Measurements from ENCODE around the gene POTEB2. TPM values are rescaled to one million over a fixed set of nuclear protein-coding genes. Genes with fewer than 3 reads are reported as not detected.
"Not testable (repeated sequence)": the region's sequence is repeated elsewhere in the genome, so short reads cannot be mapped to it uniquely, and the experiment has no call there.

Gene POTEB2
- polyA plus RNA-seq (2013, experiment 1 of 2) = not detected
- polyA plus RNA-seq (2013, experiment 2 of 2) = not detected

DNA sequence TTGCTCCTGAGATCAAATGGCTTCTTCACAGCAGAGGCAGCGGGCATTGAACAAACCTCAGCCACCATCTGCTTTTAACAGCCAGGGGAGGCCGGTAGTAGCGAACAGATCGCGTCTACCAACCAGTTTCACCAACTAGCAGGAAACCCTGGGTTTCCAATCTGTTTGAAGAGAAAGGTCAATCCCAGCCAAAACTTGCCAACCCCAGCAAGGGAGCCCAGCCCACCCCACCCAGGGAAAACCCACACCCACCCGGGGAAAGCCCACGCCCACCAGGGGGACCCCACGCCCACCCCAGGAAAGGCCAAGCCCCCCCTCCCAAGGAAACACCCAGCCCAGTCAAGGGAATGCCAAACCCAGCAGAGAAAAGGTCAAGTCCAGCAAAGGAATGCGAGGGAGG, at the start of gene POTEB2:
Gene POTEB2, minus strand, starts transcription at position 101 of the 400 bp plus-strand sequence. Its CDS starts 33 bp downstream, at position 68.
- H4K8ac ChIP-seq (ENCODE audit: low read depth, low read length); H3K4me1 ChIP-seq (ENCODE audit: control insufficient read depth in 2 of 2, insufficient read depth in 1 of 2, low read depth in 1 of 2, low read length in 2 of 2); DNase-seq (ENCODE audit: low spot score); H2BK120ac ChIP-seq (ENCODE audit: low read depth, low read length); H4K91ac ChIP-seq (ENCODE audit: low read depth, low read length, poor library complexity); H3K4ac ChIP-seq (ENCODE audit: low read length); H3K4me3 ChIP-seq (ENCODE audit: low read length in 2 of 2); H2BK5ac ChIP-seq (ENCODE audit: low read length); H3K18ac ChIP-seq (ENCODE audit: low read length); H3K23ac ChIP-seq (ENCODE audit: low read depth, low read length, poor library complexity); H2BK15ac ChIP-seq (ENCODE audit: low read length); H2AK5ac ChIP-seq (ENCODE audit: low read depth, low read length); H2BK12ac ChIP-seq (ENCODE audit: low read length); H3K27ac ChIP-seq (replicated peaks; ENCODE audit: low read length); H3K4me2 ChIP-seq (ENCODE audit: insufficient read depth, low read length, poor library complexity, severe bottlenecking); H3K36me3 ChIP-seq (replicated peaks in 1 of 2; ENCODE audit: control insufficient read depth in 2 of 2, insufficient read depth in 2 of 2, low read length in 2 of 2); H3K14ac ChIP-seq (ENCODE audit: low read length); H2AFZ ChIP-seq (ENCODE audit: low read length); H3K27me3 ChIP-seq (ENCODE audit: control insufficient read depth in 3 of 3, insufficient read depth in 3 of 3, low read depth in 1 of 3, low read length in 3 of 3); H3K9me3 ChIP-seq (replicated peaks in 1 of 2; ENCODE audit: control insufficient read depth in 2 of 2, insufficient read depth in 1 of 2, low read depth in 1 of 2, low read length in 2 of 2); H3K79me1 ChIP-seq (ENCODE audit: low read depth, low read length); H3K9ac ChIP-seq (ENCODE audit: low read depth, low read length, poor library complexity): not testable (repeated sequence)
- no CpG with 5 or more reads among the region's 9 CpGs for WGBS, 2 donors (ENCODE audit: extremely low coverage in 2 of 2, insufficient read length in 2 of 2, insufficient replicate concordance in 1 of 2)

DNA sequence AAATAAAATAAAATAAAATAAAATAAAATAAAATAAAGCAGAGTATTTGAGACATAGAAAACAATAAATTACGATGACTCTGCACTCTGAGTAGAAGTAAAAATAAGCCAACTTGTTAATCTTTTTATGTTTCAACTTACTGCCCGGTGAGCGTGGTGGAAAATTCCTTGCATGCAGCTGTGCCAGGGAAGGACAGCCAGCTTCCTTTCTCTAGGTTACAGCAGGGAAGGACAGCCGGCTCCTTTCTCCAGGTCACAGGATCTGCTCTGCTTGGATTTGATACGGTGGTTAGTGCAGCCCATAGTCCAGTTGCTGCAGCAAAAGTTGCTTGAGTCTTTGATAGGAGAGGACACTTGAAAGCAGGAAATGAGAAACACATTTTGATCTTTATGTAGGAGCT, 13.8 kb upstream of the POTEB2 start:
- H3K36me3 ChIP-seq (replicated peaks in 1 of 2; ENCODE audit: control insufficient read depth in 2 of 2, insufficient read depth in 2 of 2, low read length in 2 of 2); H3K27ac ChIP-seq (replicated peaks; ENCODE audit: low read length); H2AK5ac ChIP-seq (ENCODE audit: low read depth, low read length); H4K8ac ChIP-seq (ENCODE audit: low read depth, low read length); DNase-seq (ENCODE audit: low spot score); H3K79me1 ChIP-seq (ENCODE audit: low read depth, low read length); H4K91ac ChIP-seq (ENCODE audit: low read depth, low read length, poor library complexity); H2BK120ac ChIP-seq (ENCODE audit: low read depth, low read length); H3K18ac ChIP-seq (ENCODE audit: low read length); H3K14ac ChIP-seq (ENCODE audit: low read length); H3K27me3 ChIP-seq (ENCODE audit: control insufficient read depth in 3 of 3, insufficient read depth in 3 of 3, low read depth in 1 of 3, low read length in 3 of 3); H3K9ac ChIP-seq (ENCODE audit: low read depth, low read length, poor library complexity); H3K4me1 ChIP-seq (ENCODE audit: control insufficient read depth in 2 of 2, insufficient read depth in 1 of 2, low read depth in 1 of 2, low read length in 2 of 2); H2BK5ac ChIP-seq (ENCODE audit: low read length); H2BK15ac ChIP-seq (ENCODE audit: low read length); H3K9me3 ChIP-seq (replicated peaks in 1 of 2; ENCODE audit: control insufficient read depth in 2 of 2, insufficient read depth in 1 of 2, low read depth in 1 of 2, low read length in 2 of 2); H3K4me3 ChIP-seq (ENCODE audit: low read length in 2 of 2); H2BK12ac ChIP-seq (ENCODE audit: low read length); H3K23ac ChIP-seq (ENCODE audit: low read depth, low read length, poor library complexity); H3K4ac ChIP-seq (ENCODE audit: low read length); H2AFZ ChIP-seq (ENCODE audit: low read length); H3K4me2 ChIP-seq (ENCODE audit: insufficient read depth, low read length, poor library complexity, severe bottlenecking): not testable (repeated sequence)
- WGBS, 2 donors (ENCODE audit: extremely low coverage in 2 of 2, insufficient read length in 2 of 2, insufficient replicate concordance in 1 of 2) = no CpG with 5 or more reads among the region's 5 CpGs

DNA sequence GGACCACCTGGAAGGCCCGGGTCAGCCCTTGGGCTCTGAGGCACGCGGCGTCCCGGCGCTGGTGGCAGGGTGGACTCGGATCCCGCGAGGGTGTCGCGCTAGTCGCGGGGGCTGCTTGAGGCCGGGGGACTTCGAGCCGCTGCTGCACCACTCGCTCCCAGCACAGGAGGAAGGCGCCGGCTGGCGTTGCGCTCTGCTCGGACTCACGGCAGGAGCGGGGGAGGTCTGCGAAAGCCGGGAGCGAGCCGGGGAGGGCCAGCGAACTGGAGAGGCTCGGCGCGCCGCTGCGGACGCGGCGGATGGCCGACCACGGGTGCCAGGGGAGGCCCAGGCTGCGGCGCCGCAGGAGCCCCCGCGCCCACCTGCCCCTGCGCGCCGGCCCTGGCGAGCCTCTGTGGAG, 12.3 kb upstream of the POTEB2 start:
- not testable (repeated sequence) for DNase-seq (ENCODE audit: low spot score); H3K23ac ChIP-seq (ENCODE audit: low read depth, low read length, poor library complexity); H2BK5ac ChIP-seq (ENCODE audit: low read length); H3K27ac ChIP-seq (replicated peaks; ENCODE audit: low read length); H3K4me1 ChIP-seq (ENCODE audit: control insufficient read depth in 2 of 2, insufficient read depth in 1 of 2, low read depth in 1 of 2, low read length in 2 of 2); H3K27me3 ChIP-seq (ENCODE audit: control insufficient read depth in 3 of 3, insufficient read depth in 3 of 3, low read depth in 1 of 3, low read length in 3 of 3); H4K8ac ChIP-seq (ENCODE audit: low read depth, low read length); H3K79me1 ChIP-seq (ENCODE audit: low read depth, low read length); H2AK5ac ChIP-seq (ENCODE audit: low read depth, low read length); H3K4ac ChIP-seq (ENCODE audit: low read length); H2BK12ac ChIP-seq (ENCODE audit: low read length); H3K14ac ChIP-seq (ENCODE audit: low read length); H3K36me3 ChIP-seq (replicated peaks in 1 of 2; ENCODE audit: control insufficient read depth in 2 of 2, insufficient read depth in 2 of 2, low read length in 2 of 2); H2AFZ ChIP-seq (ENCODE audit: low read length); H2BK15ac ChIP-seq (ENCODE audit: low read length); H3K9ac ChIP-seq (ENCODE audit: low read depth, low read length, poor library complexity); H3K9me3 ChIP-seq (replicated peaks in 1 of 2; ENCODE audit: control insufficient read depth in 2 of 2, insufficient read depth in 1 of 2, low read depth in 1 of 2, low read length in 2 of 2); H4K91ac ChIP-seq (ENCODE audit: low read depth, low read length, poor library complexity); H2BK120ac ChIP-seq (ENCODE audit: low read depth, low read length); H3K18ac ChIP-seq (ENCODE audit: low read length)
- H3K4me3 ChIP-seq (ENCODE audit: low read length in 2 of 2) = peak overlapping the region in 1 of 2 donors; percentile 75
- no CpG with 5 or more reads among the region's 48 CpGs for WGBS, 2 donors (ENCODE audit: extremely low coverage in 2 of 2, insufficient read length in 2 of 2, insufficient replicate concordance in 1 of 2)
- peak overlapping the region; percentile 57 for H3K4me2 ChIP-seq (ENCODE audit: insufficient read depth, low read length, poor library complexity, severe bottlenecking)

DNA sequence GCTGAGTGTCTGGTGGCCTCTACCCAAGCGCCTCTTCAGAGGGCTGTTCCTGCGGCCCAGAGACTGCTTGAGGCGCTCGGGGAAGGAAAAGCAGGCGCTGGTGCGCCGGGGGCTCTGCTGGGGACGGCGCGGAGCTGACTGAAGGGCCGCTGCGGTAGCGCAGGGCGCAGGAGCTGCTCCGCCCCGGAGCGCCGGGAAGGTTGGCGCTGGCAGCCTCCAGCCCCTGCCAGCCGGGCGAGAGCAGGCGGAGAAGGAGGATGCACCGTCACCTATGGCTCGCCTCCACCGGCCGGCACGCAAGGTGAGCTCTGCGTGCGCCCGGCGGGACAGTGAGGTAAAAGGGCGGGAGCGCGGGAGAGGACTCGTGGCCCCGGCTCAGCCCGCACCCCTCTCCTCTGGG, 11.7 kb upstream of the POTEB2 start:
- H3K27ac ChIP-seq (replicated peaks; ENCODE audit: low read length); H3K4me2 ChIP-seq (ENCODE audit: insufficient read depth, low read length, poor library complexity, severe bottlenecking); H3K79me1 ChIP-seq (ENCODE audit: low read depth, low read length); H3K4me1 ChIP-seq (ENCODE audit: control insufficient read depth in 2 of 2, insufficient read depth in 1 of 2, low read depth in 1 of 2, low read length in 2 of 2); H3K36me3 ChIP-seq (replicated peaks in 1 of 2; ENCODE audit: control insufficient read depth in 2 of 2, insufficient read depth in 2 of 2, low read length in 2 of 2); H2BK120ac ChIP-seq (ENCODE audit: low read depth, low read length); H3K9me3 ChIP-seq (replicated peaks in 1 of 2; ENCODE audit: control insufficient read depth in 2 of 2, insufficient read depth in 1 of 2, low read depth in 1 of 2, low read length in 2 of 2); H2BK15ac ChIP-seq (ENCODE audit: low read length); H2AK5ac ChIP-seq (ENCODE audit: low read depth, low read length); H3K27me3 ChIP-seq (ENCODE audit: control insufficient read depth in 3 of 3, insufficient read depth in 3 of 3, low read depth in 1 of 3, low read length in 3 of 3); H3K4me3 ChIP-seq (ENCODE audit: low read length in 2 of 2); H3K4ac ChIP-seq (ENCODE audit: low read length); H2AFZ ChIP-seq (ENCODE audit: low read length); H3K23ac ChIP-seq (ENCODE audit: low read depth, low read length, poor library complexity); H4K91ac ChIP-seq (ENCODE audit: low read depth, low read length, poor library complexity); H3K18ac ChIP-seq (ENCODE audit: low read length); H3K14ac ChIP-seq (ENCODE audit: low read length); DNase-seq (ENCODE audit: low spot score); H2BK5ac ChIP-seq (ENCODE audit: low read length); H3K9ac ChIP-seq (ENCODE audit: low read depth, low read length, poor library complexity); H4K8ac ChIP-seq (ENCODE audit: low read depth, low read length); H2BK12ac ChIP-seq (ENCODE audit: low read length): not testable (repeated sequence)
- WGBS, 2 donors (ENCODE audit: extremely low coverage in 2 of 2, insufficient read length in 2 of 2, insufficient replicate concordance in 1 of 2) = no CpG with 5 or more reads among the region's 37 CpGs

Data from neuronal stem cell (in vitro differentiated cells).